Breast epithelium (tissue), 4 donors: Measurements from ENCODE around the gene MYL9. TPM values are rescaled to one million over a fixed set of nuclear protein-coding genes. Genes with fewer than 3 reads are reported as not detected.

Experiments used
- DNase-seq, 2 donors: peaks; one replicate each; pipeline ENCODE4 v3.0.0-alpha.2; 2019; ENCODE audit warnings: low spot score in 2 of 2
- H3K27ac ChIP-seq, 2 donors: fragments of 200-600 bp; sonication (generic) in 1 of 2; one replicate each; pipeline ENCODE4 v1.5.1; 2016 to 2019; ENCODE audit warnings: mild to moderate bottlenecking in 1 of 2
- H3K27me3 ChIP-seq, 2 donors: fragments of 200-600 bp; sonication (generic) in 1 of 2; one replicate each; pipeline versions ENCODE4 v1.5.1 to v1.6.0; 2017 to 2019; ENCODE audit warnings: control low read depth in 1 of 2, mild to moderate bottlenecking in 1 of 2
- H3K36me3 ChIP-seq: fragments of 200-600 bp; one replicate; pipeline ENCODE4 v1.5.1; 2019
- H3K4me1 ChIP-seq, 2 donors: fragments of 200-600 bp; sonication (generic); one replicate each; pipeline ENCODE4 v1.5.1; 2016 to 2019; ENCODE audit warnings: control low read depth in 1 of 2
- H3K4me3 ChIP-seq, 3 donors: fragments of 200-600 bp; sonication (generic); 1 replicate in 2 of 3; 2 replicates in 1 of 3; pipeline ENCODE4 v1.5.1; 2016 to 2019; ENCODE audit warnings: mild to moderate bottlenecking in 3 of 3, moderate library complexity in 2 of 3
- H3K9me3 ChIP-seq, 2 donors: fragments of 200-600 bp; sonication (generic) in 1 of 2; one replicate each; pipeline ENCODE4 v1.5.1; 2016 to 2019; ENCODE audit warnings: control low read depth in 1 of 2
- CTCF ChIP-seq, 3 donors: fragments of 450-650 bp; IDR thresholded peaks; one replicate each; pipeline ENCODE4 v1.5.1; 2016 to 2017; ENCODE audit warnings: antibody characterized with exemption in 3 of 3, mild to moderate bottlenecking in 3 of 3, moderate library complexity in 3 of 3
- POLR2A ChIP-seq: fragments of 450-650 bp; IDR thresholded peaks from one replicate; pipeline ENCODE4 v1.6.1; 2016; ENCODE audit warnings: antibody characterized with exemption, mild to moderate bottlenecking, moderate library complexity
- POLR2AphosphoS5 ChIP-seq, 3 donors: sonication (generic); formaldehyde crosslinking; IDR thresholded peaks; one replicate each; pipeline ENCODE4 v1.6.1; 2017; ENCODE audit warnings: antibody characterized with exemption in 3 of 3
- intact Hi-C: fragments of 100-400 bp; cut with DNase I; formaldehyde crosslinking; loops from one replicate; pipeline ENCODE4 v1.15.1; 2023; ENCODE audit warnings: low total_unique reads
- total RNA-seq, 3 donors: library from RNA; depleted of rRNA; stranded (reverse); fragments of >200 nt; gene quantifications; one replicate each; pipeline ENCODE4 v1.1.0, GENCODE V29; 2016

The MYL9 gene
- total RNA-seq, 3 donors from 2014 or later, result 72.9 to 112 (median 91.8) TPM

- TF ChIP-seq POLR2AphosphoS5 (IDR thresholded peaks at IDR 0.05), result peak in 1 of 3 donors; percentile 17
- TF ChIP-seq CTCF (IDR thresholded peaks at IDR 0.05), result no peak
- peaks cover 0 to 10% of the 10 kb centered on the region in 2 donors for H3K4me1 ChIP-seq
- H3K4me3 ChIP-seq, result peak overlapping the region; percentile 83 to 86 (median 84)
- peak; percentile 45 to 60 for DNase-seq
- H3K27me3 ChIP-seq, result no peaks in the 10 kb centered on the region
- peak overlapping the region; percentile 94 to 95 for H3K27ac ChIP-seq
- no peaks in the 10 kb centered on the region for H3K9me3 ChIP-seq
- no peaks in the 10 kb centered on the region for H3K36me3 ChIP-seq
- intact Hi-C loops, result no loop called here
These were observed 33.2 kb downstream of the MYL9 start for GRCh38 chr20:36574366-36575135.

DNA sequence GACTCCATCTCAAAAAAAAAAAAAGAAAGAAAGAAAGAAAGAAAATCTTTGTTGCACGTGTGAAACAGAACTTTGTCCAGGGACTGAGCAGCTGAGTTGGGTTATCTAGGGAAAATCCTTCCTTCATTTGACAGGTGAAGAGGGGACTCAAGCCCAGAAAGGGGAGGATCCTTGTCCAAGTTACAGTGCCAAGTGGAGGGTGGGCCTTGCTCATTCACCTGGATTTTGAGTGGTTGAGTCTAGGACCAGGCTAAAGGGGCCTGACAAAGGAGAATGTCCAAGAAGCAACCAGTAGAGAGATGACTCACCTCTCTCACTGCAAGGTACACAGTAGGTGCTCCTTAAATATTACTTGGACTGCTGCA, 34.7 kb downstream of the MYL9 start:
- TF ChIP-seq CTCF (IDR thresholded peaks at IDR 0.05), result no peak
- H3K36me3 ChIP-seq, result no peaks in the 10 kb centered on the region
- peaks cover 0 to 10% of the 10 kb centered on the region in 2 donors for H3K4me1 ChIP-seq

GRCh38 chr20:36578356-36579041, 37.2 kb downstream of the MYL9 start:
- Histone ChIP-seq H3K9me3 (no peaks in the 10 kb centered on the region), H3K27ac (no peak overlapping the region), H3K4me3 (no peak overlapping the region), H3K4me1 (peaks cover 0 to 10% of the 10 kb centered on the region in 2 donors), H3K36me3 (no peaks in the 10 kb centered on the region), H3K27me3 (no peaks in the 10 kb centered on the region)
- DNase-seq, result no peak
- intact Hi-C loops, result no loop called here
- TF ChIP-seq POLR2AphosphoS5 (IDR thresholded peaks at IDR 0.05) (no peak), POLR2A (no peak), CTCF (IDR thresholded peaks at IDR 0.05) (no peak)

More for the DNA sequence above, 34.7 kb downstream of the MYL9 start:
- intact Hi-C loops, result no loop called here
- DNase-seq, result no peak
- H3K27me3 ChIP-seq, result no peaks in the 10 kb centered on the region
- no peaks in the 10 kb centered on the region for H3K9me3 ChIP-seq
- H3K4me3 ChIP-seq, result no peak overlapping the region
- H3K27ac ChIP-seq, result no peak overlapping the region

- no peaks in the 10 kb centered on the region for H3K36me3 ChIP-seq
- H3K4me1 ChIP-seq, result peaks cover 0 to 7% of the 10 kb centered on the region in 2 donors
- no peak overlapping the region for H3K27ac ChIP-seq
- intact Hi-C loops, result no loop called here
- no peak overlapping the region for H3K4me3 ChIP-seq
- TF ChIP-seq POLR2AphosphoS5 (IDR thresholded peaks at IDR 0.05) (no peak), POLR2A (no peak), CTCF (IDR thresholded peaks at IDR 0.05) (no peak)
- no peaks in the 10 kb centered on the region for H3K27me3 ChIP-seq
- H3K9me3 ChIP-seq, result no peaks in the 10 kb centered on the region
- DNase-seq, result no peak
These were observed 38.8 kb downstream of the MYL9 start for GRCh38 chr20:36579996-36580545.

DNA sequence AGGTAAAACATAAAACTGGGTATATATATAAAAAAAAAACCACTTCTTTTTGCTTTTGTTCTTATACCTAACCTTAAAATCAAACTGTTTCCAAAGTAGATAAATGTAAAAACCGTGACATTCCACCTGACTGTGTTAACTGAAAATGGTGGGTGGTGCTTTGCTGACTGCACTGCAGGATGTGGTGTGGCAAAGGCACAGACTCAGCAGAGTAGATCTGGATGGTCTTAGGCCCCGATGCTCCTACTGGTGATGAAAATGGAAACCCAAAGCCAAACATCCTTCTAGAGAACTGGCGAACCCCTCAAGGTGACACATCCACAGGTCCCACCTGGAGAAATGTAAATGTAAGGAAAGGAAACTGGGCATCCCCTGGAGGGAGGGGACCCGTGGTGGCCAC, 41.0 kb downstream of the MYL9 start:
- H3K27me3 ChIP-seq, result no peaks in the 10 kb centered on the region
- TF ChIP-seq CTCF (IDR thresholded peaks at IDR 0.05) (no peak), POLR2A (no peak), POLR2AphosphoS5 (IDR thresholded peaks at IDR 0.05) (no peak)
- H3K4me3 ChIP-seq, result no peak overlapping the region
- no peak overlapping the region for H3K27ac ChIP-seq
- no peak for DNase-seq
- H3K4me1 ChIP-seq, result no peaks in the 10 kb centered on the region
- no peaks in the 10 kb centered on the region for H3K36me3 ChIP-seq
- intact Hi-C loops, result no loop called here
- no peaks in the 10 kb centered on the region for H3K9me3 ChIP-seq
